ENCODE data around the gene SLC44A3. TPM values are rescaled to one million over a fixed set of nuclear protein-coding genes. Genes with fewer than 3 reads are reported as not detected.

SLC44A3 gene
- total and polyA plus RNA-seq, 2 of the 8 experiments (the other 6 are each of a cell fraction or from before 2014, with no cell fraction given), result 4.2 to 5.0 TPM

- TF ChIP-seq, protein P1, sequence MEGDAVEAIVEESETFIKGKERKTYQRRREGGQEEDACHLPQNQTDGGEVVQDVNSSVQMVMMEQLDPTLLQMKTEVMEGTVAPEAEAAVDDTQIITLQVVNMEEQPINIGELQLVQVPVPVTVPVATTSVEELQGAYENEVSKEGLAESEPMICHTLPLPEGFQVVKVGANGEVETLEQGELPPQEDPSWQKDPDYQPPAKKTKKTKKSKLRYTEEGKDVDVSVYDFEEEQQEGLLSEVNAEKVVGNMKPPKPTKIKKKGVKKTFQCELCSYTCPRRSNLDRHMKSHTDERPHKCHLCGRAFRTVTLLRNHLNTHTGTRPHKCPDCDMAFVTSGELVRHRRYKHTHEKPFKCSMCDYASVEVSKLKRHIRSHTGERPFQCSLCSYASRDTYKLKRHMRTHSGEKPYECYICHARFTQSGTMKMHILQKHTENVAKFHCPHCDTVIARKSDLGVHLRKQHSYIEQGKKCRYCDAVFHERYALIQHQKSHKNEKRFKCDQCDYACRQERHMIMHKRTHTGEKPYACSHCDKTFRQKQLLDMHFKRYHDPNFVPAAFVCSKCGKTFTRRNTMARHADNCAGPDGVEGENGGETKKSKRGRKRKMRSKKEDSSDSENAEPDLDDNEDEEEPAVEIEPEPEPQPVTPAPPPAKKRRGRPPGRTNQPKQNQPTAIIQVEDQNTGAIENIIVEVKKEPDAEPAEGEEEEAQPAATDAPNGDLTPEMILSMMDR (IDR thresholded peaks at IDR 0.05; ENCODE audit: control extremely low read depth in 1 of 3, insufficient read depth in 1 of 3, low read depth in 1 of 3, low read length in 3 of 3), result no peak
- TF ChIP-seq CBX5 (IDR thresholded peaks at IDR 0.05; ENCODE audit: low read depth, low read length) (no peak), TEAD4 (IDR thresholded peaks at IDR 0.05; ENCODE audit: low read depth, low read length) (no peak), E2F6 (IDR thresholded peaks at IDR 0.05) (no peak), BACH1 (IDR thresholded peaks at IDR 0.05; ENCODE audit: low read length) (no peak), POLR2A (IDR thresholded peaks at IDR 0.05; ENCODE audit: control extremely low read depth in 1 of 2, low read depth in 2 of 2, low read length in 2 of 2) (no peak)
These were observed 89.3 kb downstream of the SLC44A3 start (continued) for GRCh38 chr1:94909486-94909885.

Data from H1 (cell line).